A673 (cell line): ENCODE data around the gene C1orf94. TPM values are rescaled to one million over a fixed set of nuclear protein-coding genes. Genes with fewer than 3 reads are reported as not detected.

Source experiments
- BruUV-seq: library from RNA; stranded (reverse); fragments of 400-500 nt; replicated peaks from 2 replicates; lab custom pipeline; 2021; lab: Mats Ljungman, UMichigan
- CTCF ChIA-PET: fragments of 300-600 bp; sonication (Branson Sonifier 250); formaldehyde crosslinking; loops from one replicate; lab custom pipeline; 2022; ENCODE audit warnings: antibody characterized with exemption; lab: Charles Lee
- POLR2A ChIA-PET: fragments of 300-600 bp; sonication (Branson Sonifier 250); formaldehyde crosslinking; loops from one replicate; lab custom pipeline; 2022; ENCODE audit warnings: antibody characterized with exemption; ENCODE audit not compliant: low non-redundant PET; lab: Charles Lee
- DNase-seq: peaks from one replicate; pipeline ENCODE4 v3.0.0-alpha.2; 2015; ENCODE audit warnings: low spot score
- H3K27ac ChIP-seq: fragments of 200-600 bp; sonication (generic); 2 replicates; pipeline ENCODE4 v1.5.1; 2016; ENCODE audit warnings: mixed run types, low read depth, mild to moderate bottlenecking, mixed read lengths, antibody characterized with exemption, low read length; ENCODE audit not compliant: poor library complexity, severe bottlenecking
- H3K27me3 ChIP-seq: fragments of 200-600 bp; sonication (generic); replicated peaks from 2 replicates; pipeline ENCODE4 v1.6.1; 2017; ENCODE audit warnings: mixed run types, low read depth, mild to moderate bottlenecking, mixed read lengths, antibody characterized with exemption, low read length; ENCODE audit not compliant: insufficient read depth, poor library complexity
- H3K36me3 ChIP-seq: fragments of 200-600 bp; sonication (generic); 2 replicates; pipeline ENCODE4 v1.6.1; 2016; ENCODE audit warnings: mixed run types, mild to moderate bottlenecking, mixed read lengths, antibody characterized with exemption, low read length; ENCODE audit not compliant: insufficient read depth, poor library complexity, severe bottlenecking
- H3K4me1 ChIP-seq: fragments of 200-600 bp; sonication (generic); 2 replicates; pipeline ENCODE4 v1.6.1; 2017; ENCODE audit warnings: mixed run types, mild to moderate bottlenecking, mixed read lengths, antibody characterized with exemption, low read length; ENCODE audit not compliant: insufficient read depth, poor library complexity, severe bottlenecking
- H3K4me3 ChIP-seq: fragments of 200-600 bp; sonication (generic); 2 replicates; pipeline ENCODE4 v1.5.1; 2016; ENCODE audit warnings: low read depth, mixed run types, mild to moderate bottlenecking, mixed read lengths, low read length; ENCODE audit not compliant: poor library complexity, severe bottlenecking
- H3K9me3 ChIP-seq: fragments of 200-600 bp; sonication (generic); 2 replicates; pipeline ENCODE4 v1.6.1; 2016; ENCODE audit warnings: mixed run types, low read depth, mild to moderate bottlenecking, mixed read lengths, antibody characterized with exemption, low read length; ENCODE audit not compliant: poor library complexity, severe bottlenecking
- CTCF ChIP-seq: fragments of 300-800, 200-600 bp; sonication (generic); conservative IDR thresholded peaks from 2 replicates; pipeline ENCODE4 v1.5.1; 2017; ENCODE audit warnings: low read depth, mild to moderate bottlenecking, antibody characterized with exemption, low read length, moderate library complexity, mixed read lengths
- EZH2 ChIP-seq: fragments of 200-600 bp; sonication (generic); IDR thresholded peaks from 2 replicates; pipeline ENCODE4 v1.6.1; 2017; ENCODE audit warnings: borderline replicate concordance, low read depth, mild to moderate bottlenecking, mixed read lengths, antibody characterized with exemption, low read length; ENCODE audit not compliant: poor library complexity, severe bottlenecking
- intact Hi-C: fragments of 100-400 bp; cut with micrococcal nuclease; formaldehyde crosslinking; loops from one replicate; pipeline ENCODE4 v1.10.0; 2022; ENCODE audit not compliant: unreplicated experiment
- total RNA-seq: library from RNA; stranded (reverse); gene quantifications from 2 replicates; pipeline ENCODE4 v1.2.3, GENCODE V29; 2021

C1orf94 gene
- total RNA-seq, 1 experiment from 2014 or later, result 0.34 TPM

DNA sequence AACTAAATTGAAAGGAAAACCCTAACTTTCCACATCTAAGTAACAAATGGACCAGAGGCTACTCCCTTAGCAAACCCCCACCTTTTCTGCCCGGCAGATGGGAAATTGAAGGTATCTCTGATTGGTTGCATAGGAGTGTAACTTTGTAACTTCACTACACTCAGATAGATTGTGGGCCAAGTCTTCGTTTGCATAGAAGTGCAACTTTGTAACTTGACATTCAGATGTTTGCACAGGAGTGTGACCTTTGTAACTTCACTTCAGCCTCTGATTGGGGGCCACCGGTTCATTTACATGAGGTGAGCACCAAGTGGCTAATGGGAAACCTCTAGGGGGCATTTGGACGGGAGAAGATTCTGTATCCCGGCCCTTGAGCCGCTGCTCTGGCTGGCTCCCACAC lies 59.4 kb downstream of the C1orf94 start:
- no peak overlapping the region for H3K27ac ChIP-seq
- ChIA-PET CTCF (no interaction called here), POLR2A (no interaction called here)
- intact Hi-C loops, result no loop called here
- TF ChIP-seq CTCF, result no peak
- TF ChIP-seq EZH2, result no peak
- H3K4me3 ChIP-seq, result no peak overlapping the region
- no peaks in the 10 kb centered on the region for H3K9me3 ChIP-seq
- H3K36me3 ChIP-seq, result no peaks in the 10 kb centered on the region
- no peak for DNase-seq
- H3K4me1 ChIP-seq, result no peaks in the 10 kb centered on the region
- peaks cover 26% of the 10 kb centered on the region for H3K27me3 ChIP-seq
- no TSS peak for BruUV-seq

- POLR2A ChIA-PET, result no interaction called here
- Histone ChIP-seq H3K36me3 (no peaks in the 10 kb centered on the region), H3K9me3 (no peaks in the 10 kb centered on the region), H3K27me3 (peaks cover 20% of the 10 kb centered on the region), H3K4me3 (no peak overlapping the region), H3K4me1 (no peaks in the 10 kb centered on the region), H3K27ac (no peak overlapping the region)
- intact Hi-C loops, result no loop called here
- CTCF ChIA-PET, result no interaction called here
- BruUV-seq, result no TSS peak
- DNase-seq, result no peak
- TF ChIP-seq CTCF, result no peak
- TF ChIP-seq EZH2, result no peak
Measured at GRCh38 chr1:34237151-34237815, 60.6 kb downstream of the C1orf94 start.

GRCh38 chr1:34245967-34246366 lies 69.3 kb downstream of the C1orf94 start:
- POLR2A ChIA-PET, result no interaction called here
- Histone ChIP-seq H3K27me3 (peaks cover 30% of the 10 kb centered on the region), H3K9me3 (no peaks in the 10 kb centered on the region), H3K4me3 (no peak overlapping the region), H3K27ac (no peak overlapping the region), H3K36me3 (no peaks in the 10 kb centered on the region), H3K4me1 (no peaks in the 10 kb centered on the region)
- DNase-seq, result no peak
- BruUV-seq, result no TSS peak
- CTCF ChIA-PET, result no interaction called here
- intact Hi-C loops, result no loop called here
- no peak for TF ChIP-seq EZH2
- TF ChIP-seq CTCF, result no peak
